ENCODE measurements around the gene FGF14.

DNA sequence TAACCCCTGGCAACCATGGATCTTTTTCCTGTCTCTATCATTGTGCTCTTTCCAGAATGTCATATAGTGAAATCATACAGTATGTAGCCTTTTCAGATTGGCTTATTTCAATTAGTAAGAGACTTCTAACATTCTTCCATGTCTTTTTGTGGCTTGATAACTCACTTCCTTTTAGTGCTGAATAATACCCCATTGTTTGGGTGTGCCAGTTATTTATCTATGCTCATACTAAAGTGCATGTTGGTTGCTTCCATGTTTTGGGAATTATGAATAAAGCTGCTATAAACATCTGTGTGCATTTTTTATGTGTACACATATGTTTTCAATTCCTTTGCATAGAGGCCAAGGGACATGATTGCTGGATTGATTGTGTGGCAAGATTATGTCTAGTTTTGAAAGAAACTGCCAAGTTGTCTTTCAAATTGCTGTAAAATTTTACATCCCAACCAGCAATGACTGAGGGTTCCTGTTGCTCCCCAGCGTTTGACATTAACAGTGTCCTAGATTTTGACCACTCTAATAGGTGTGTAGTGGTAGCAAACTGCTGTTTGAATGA, 590.5 kb downstream of the FGF14 start:
- TF ChIP-seq, protein P1, sequence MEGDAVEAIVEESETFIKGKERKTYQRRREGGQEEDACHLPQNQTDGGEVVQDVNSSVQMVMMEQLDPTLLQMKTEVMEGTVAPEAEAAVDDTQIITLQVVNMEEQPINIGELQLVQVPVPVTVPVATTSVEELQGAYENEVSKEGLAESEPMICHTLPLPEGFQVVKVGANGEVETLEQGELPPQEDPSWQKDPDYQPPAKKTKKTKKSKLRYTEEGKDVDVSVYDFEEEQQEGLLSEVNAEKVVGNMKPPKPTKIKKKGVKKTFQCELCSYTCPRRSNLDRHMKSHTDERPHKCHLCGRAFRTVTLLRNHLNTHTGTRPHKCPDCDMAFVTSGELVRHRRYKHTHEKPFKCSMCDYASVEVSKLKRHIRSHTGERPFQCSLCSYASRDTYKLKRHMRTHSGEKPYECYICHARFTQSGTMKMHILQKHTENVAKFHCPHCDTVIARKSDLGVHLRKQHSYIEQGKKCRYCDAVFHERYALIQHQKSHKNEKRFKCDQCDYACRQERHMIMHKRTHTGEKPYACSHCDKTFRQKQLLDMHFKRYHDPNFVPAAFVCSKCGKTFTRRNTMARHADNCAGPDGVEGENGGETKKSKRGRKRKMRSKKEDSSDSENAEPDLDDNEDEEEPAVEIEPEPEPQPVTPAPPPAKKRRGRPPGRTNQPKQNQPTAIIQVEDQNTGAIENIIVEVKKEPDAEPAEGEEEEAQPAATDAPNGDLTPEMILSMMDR (IDR thresholded peaks at IDR 0.05) = no peak
- no peak for TF ChIP-seq EZH2 (IDR thresholded peaks at IDR 0.05; ENCODE audit: borderline replicate concordance, insufficient read depth, low read depth, low read length, poor library complexity, severe bottlenecking)

All from B cell (primary cell).